ENCODE data around the gene SPHK1. TPM values are rescaled to one million over a fixed set of nuclear protein-coding genes. Genes with fewer than 3 reads are reported as not detected.

The SPHK1 gene
- total RNA-seq, 3 donors from 2014 or later = 16.9 to 22.2 (median 17.4) TPM

GRCh38 chr17:76404976-76405563 lies 20.7 kb downstream of the SPHK1 start:
- H3K27me3 Mint-ChIP-seq (ENCODE audit: low read depth) = no peaks in the 10 kb centered on the region
- H3K9me3 Mint-ChIP-seq = no peaks in the 10 kb centered on the region
- DNase-seq (no peak), ATAC-seq (no peak)
- peaks cover 15% of the 10 kb centered on the region for H3K4me1 Mint-ChIP-seq (ENCODE audit: low read depth)
- no peak overlapping the region for H3K4me3 Mint-ChIP-seq
- H3K36me3 Mint-ChIP-seq (ENCODE audit: insufficient read depth) = peaks cover 26% of the 10 kb centered on the region

DNA sequence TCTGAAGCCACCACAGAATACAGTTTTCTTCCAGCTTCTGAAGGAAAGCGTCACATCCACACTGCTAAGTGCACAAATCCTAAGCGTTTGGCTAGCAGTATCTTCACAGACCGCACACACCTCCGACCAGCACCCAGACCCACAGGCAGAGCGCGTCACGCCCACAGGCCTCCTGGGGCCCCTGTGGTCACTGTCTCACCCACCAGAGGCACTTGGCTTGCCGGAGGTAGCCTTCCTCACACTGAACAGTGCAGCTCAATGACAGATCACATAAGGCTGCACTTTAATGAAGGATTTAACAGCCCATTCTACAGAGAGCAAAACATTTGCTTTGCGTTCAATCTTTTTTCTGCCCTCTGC lies 21.2 kb downstream of the SPHK1 start:
- no peak overlapping the region for H3K4me3 Mint-ChIP-seq
- no peak for DNase-seq
- no peaks in the 10 kb centered on the region for H3K27me3 Mint-ChIP-seq (ENCODE audit: low read depth)
- ATAC-seq = no peak
- H3K9me3 Mint-ChIP-seq = no peaks in the 10 kb centered on the region
- H3K36me3 Mint-ChIP-seq (ENCODE audit: insufficient read depth) = peaks cover 26% of the 10 kb centered on the region
- H3K4me1 Mint-ChIP-seq (ENCODE audit: low read depth) = peaks cover 15% of the 10 kb centered on the region

GRCh38 chr17:76405967-76406647 lies 21.7 kb downstream of the SPHK1 start:
- DNase-seq (no peak), ATAC-seq (no peak)
- no peaks in the 10 kb centered on the region for H3K9me3 Mint-ChIP-seq
- no peak overlapping the region for H3K4me3 Mint-ChIP-seq
- no peaks in the 10 kb centered on the region for H3K27me3 Mint-ChIP-seq (ENCODE audit: low read depth)
- H3K36me3 Mint-ChIP-seq (ENCODE audit: insufficient read depth) = peaks cover 23% of the 10 kb centered on the region
- peaks cover 15% of the 10 kb centered on the region for H3K4me1 Mint-ChIP-seq (ENCODE audit: low read depth)

GRCh38 chr17:76407509-76407908 lies 23.1 kb downstream of the SPHK1 start:
- ATAC-seq = no peak
- Mint-ChIP-seq H3K36me3 (ENCODE audit: insufficient read depth) (peaks cover 12% of the 10 kb centered on the region), H3K9me3 (no peaks in the 10 kb centered on the region), H3K4me1 (ENCODE audit: low read depth) (peaks cover 15% of the 10 kb centered on the region), H3K4me3 (no peak overlapping the region), H3K27me3 (ENCODE audit: low read depth) (no peaks in the 10 kb centered on the region)
- no peak for DNase-seq

DNA sequence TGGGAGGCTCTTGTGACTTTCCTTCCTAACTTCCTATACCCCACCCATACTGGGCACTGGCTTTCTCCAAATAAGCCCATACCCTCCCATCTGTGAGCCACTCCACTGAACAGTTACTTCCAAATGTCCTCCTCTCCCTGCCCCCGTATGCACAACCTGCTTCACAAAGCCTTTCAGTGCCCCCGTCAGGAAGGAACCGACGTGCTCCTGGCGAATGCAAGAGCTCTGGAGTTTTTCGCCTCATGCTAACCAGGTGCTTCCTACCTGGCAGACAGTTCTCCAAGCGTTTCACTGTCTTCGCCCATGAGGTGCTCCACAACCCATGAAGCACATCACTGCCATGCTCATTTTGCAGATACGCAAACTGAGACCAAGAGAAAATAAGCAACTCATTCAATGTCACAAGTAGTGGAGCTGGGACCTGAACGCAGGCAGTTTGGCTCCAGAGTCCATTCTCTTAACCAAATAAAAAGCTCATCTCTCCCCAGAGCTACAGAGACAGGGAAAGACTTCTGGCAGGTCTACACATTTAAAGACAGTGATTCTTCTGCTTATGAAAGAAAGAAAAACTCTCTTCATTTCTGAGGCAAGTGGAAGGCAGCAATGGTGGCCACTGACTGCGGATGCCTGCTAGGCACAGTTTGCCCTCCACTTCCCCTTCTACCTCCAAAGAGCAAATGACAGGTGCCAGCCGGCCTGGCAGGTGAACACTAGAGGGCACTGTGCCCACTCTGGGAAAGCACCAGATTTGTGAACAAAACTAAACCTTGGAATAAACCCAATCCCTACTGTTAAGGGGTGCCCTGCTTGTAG lies 23.8 kb downstream of the SPHK1 start:
- no peak overlapping the region for H3K4me3 Mint-ChIP-seq
- no peaks in the 10 kb centered on the region for H3K27me3 Mint-ChIP-seq (ENCODE audit: low read depth)
- peaks cover 11% of the 10 kb centered on the region for H3K36me3 Mint-ChIP-seq (ENCODE audit: insufficient read depth)
- DNase-seq (peak; percentile 66), ATAC-seq (peak; percentile 78 to 84)
- no peaks in the 10 kb centered on the region for H3K9me3 Mint-ChIP-seq
- H3K4me1 Mint-ChIP-seq (ENCODE audit: low read depth) = peaks cover 15% of the 10 kb centered on the region

DNA sequence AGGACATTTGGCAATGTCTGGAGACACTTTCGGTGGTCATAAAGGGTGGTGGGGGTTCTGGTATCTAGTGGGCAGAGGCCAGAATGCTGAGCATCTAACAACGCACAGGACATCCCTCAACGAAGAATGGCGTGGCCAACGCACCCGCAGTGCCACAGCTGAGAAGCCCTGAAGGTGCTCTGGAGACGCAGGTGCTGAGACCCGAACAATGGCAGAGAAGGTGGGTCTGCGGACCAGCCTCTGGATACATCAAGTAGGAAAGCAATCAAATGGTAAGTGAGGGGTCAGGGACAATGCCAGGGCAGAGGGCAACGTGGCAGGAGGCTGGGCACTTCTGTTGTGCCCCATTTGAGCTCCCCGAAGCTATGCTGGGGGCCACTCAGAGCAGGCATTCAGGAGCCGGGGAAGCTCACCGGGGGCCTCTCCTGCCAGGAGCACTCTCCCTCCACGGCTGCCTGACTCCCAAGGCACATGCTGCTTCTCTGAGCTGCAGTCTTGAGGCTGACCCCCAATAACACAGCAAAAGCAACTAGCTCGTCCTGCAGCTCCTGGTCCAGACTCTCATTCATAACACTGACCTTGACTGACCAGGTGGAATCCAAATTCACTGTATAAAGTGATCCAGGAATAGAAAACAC lies 26.0 kb downstream of the SPHK1 start:
- H3K9me3 Mint-ChIP-seq = no peaks in the 10 kb centered on the region
- peaks cover 11% of the 10 kb centered on the region for H3K4me1 Mint-ChIP-seq (ENCODE audit: low read depth)
- H3K27me3 Mint-ChIP-seq (ENCODE audit: low read depth) = no peaks in the 10 kb centered on the region
- no peaks in the 10 kb centered on the region for H3K36me3 Mint-ChIP-seq (ENCODE audit: insufficient read depth)
- DNase-seq = no peak
- no peak overlapping the region for H3K4me3 Mint-ChIP-seq
- ATAC-seq = no peak

- H3K4me1 Mint-ChIP-seq (ENCODE audit: low read depth) = peaks cover 10% of the 10 kb centered on the region
- H3K4me3 Mint-ChIP-seq = no peak overlapping the region
- DNase-seq = no peak
- H3K9me3 Mint-ChIP-seq = no peaks in the 10 kb centered on the region
- no peaks in the 10 kb centered on the region for H3K27me3 Mint-ChIP-seq (ENCODE audit: low read depth)
- H3K36me3 Mint-ChIP-seq (ENCODE audit: insufficient read depth) = no peaks in the 10 kb centered on the region
- ATAC-seq = no peak
Measured at GRCh38 chr17:76411247-76411646, 26.8 kb downstream of the SPHK1 start.

DNA sequence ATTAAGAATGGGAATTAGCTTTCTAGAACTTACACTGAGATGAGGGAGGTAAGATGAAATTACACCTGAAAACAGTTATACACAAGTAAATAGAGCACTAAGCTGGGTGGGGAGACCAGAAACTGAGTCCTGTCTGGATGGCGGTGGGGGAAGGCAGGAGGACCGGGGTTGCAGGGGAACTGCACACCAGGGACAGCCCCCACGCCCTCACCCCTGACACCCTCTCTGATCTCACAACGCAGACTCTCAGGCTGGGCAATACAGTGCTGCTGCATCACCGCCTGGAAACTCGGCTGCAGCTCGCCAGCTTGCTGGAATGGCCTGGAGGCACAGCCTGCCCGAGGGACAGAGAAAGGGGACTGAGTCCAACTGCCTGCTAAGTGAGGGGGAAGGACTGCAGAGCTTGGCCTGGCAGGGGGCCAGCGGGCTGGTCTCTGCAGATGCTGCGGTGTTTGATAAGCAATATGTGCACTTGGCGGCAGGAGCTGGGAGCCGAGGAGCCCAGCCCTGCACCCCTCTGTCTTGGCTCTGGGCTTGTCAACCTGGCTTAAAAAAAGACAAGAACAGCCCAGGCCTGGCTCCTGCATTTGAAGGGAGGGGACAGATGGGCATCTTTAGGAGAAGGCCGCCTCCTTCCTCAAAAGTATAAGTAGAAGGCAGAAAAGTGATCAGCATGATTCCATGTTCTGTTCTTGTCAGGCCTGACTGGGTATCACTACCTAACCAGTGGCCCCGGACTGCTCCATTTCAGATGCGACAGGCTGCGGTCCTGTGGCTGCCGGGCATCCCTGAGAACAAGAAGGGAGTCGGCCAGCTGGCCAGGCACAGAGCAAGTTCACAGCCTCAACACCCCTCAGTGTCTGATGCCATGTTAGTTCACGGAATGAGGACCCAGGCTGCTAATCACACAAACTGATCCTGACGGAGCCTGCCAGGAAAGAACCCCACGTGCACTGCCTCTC lies 30.2 kb downstream of the SPHK1 start:
- ATAC-seq (no peak), DNase-seq (no peak)
- peaks cover 10% of the 10 kb centered on the region for H3K4me1 Mint-ChIP-seq (ENCODE audit: low read depth)
- peaks cover 8% of the 10 kb centered on the region for H3K36me3 Mint-ChIP-seq (ENCODE audit: insufficient read depth)
- no peak overlapping the region for H3K4me3 Mint-ChIP-seq
- H3K9me3 Mint-ChIP-seq = no peaks in the 10 kb centered on the region
- no peaks in the 10 kb centered on the region for H3K27me3 Mint-ChIP-seq (ENCODE audit: low read depth)

DNA sequence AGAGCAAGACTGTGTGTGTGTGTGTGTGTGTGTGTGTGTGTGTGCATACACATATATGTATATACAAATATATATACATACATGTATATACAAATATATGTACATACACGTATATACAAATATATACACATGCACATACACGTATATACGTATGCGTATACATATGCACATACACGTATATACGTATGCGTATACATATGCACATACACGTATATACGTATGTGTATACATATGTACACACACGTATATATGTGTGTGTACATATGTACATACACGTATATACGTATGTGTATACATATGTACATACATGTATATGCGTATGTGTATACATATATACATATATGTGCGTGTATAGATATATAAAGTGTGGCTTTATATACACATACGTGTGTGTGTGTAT lies 31.4 kb downstream of the SPHK1 start:
- no peak overlapping the region for H3K4me3 Mint-ChIP-seq
- peaks cover 18% of the 10 kb centered on the region for H3K4me1 Mint-ChIP-seq (ENCODE audit: low read depth)
- H3K9me3 Mint-ChIP-seq = no peaks in the 10 kb centered on the region
- DNase-seq (no peak), ATAC-seq (no peak)
- peaks cover 8% of the 10 kb centered on the region for H3K36me3 Mint-ChIP-seq (ENCODE audit: insufficient read depth)
- H3K27me3 Mint-ChIP-seq (ENCODE audit: low read depth) = no peaks in the 10 kb centered on the region

DNA sequence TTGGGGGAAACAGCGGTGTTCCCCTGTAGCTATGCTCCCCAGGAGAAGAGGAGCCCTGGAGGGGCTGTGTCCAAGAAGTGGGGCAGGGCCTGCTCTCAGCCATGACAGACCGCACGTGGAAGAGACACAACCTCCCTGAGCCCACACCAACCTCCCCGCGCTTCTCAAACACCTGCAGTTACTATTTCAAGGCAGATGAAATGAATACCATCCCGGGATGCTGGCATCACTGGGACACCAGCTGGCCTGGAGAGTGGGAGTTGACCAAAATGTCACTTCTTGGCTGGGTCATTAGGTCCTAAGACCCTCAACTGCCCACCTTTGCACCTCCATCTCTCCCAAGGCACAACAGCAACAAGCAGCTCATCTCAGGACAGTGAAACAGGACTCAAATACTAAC lies 32.0 kb downstream of the SPHK1 start:
- ATAC-seq (no peak), DNase-seq (no peak)
- H3K27me3 Mint-ChIP-seq (ENCODE audit: low read depth) = no peaks in the 10 kb centered on the region
- H3K4me1 Mint-ChIP-seq (ENCODE audit: low read depth) = peaks cover 19% of the 10 kb centered on the region
- H3K4me3 Mint-ChIP-seq = no peak overlapping the region
- H3K9me3 Mint-ChIP-seq = no peaks in the 10 kb centered on the region
- peaks cover 8% of the 10 kb centered on the region for H3K36me3 Mint-ChIP-seq (ENCODE audit: insufficient read depth)

- Mint-ChIP-seq H3K4me3 (no peak overlapping the region), H3K27me3 (ENCODE audit: low read depth) (no peaks in the 10 kb centered on the region), H3K36me3 (ENCODE audit: insufficient read depth) (peaks cover 8% of the 10 kb centered on the region), H3K9me3 (no peaks in the 10 kb centered on the region), H3K4me1 (ENCODE audit: low read depth) (peaks cover 19% of the 10 kb centered on the region)
- ATAC-seq (no peak), DNase-seq (no peak)
Measured at GRCh38 chr17:76416899-76417298, 32.5 kb downstream of the SPHK1 start.

GRCh38 chr17:76417499-76418143 lies 33.2 kb downstream of the SPHK1 start:
- Mint-ChIP-seq H3K27me3 (ENCODE audit: low read depth) (no peaks in the 10 kb centered on the region), H3K4me3 (no peak overlapping the region), H3K4me1 (ENCODE audit: low read depth) (peaks cover 19% of the 10 kb centered on the region), H3K9me3 (no peaks in the 10 kb centered on the region), H3K36me3 (ENCODE audit: insufficient read depth) (peaks cover 9% of the 10 kb centered on the region)
- no peak for DNase-seq
- no peak for ATAC-seq

- Mint-ChIP-seq H3K4me3 (no peak overlapping the region), H3K36me3 (ENCODE audit: insufficient read depth) (peaks cover 14% of the 10 kb centered on the region), H3K9me3 (no peaks in the 10 kb centered on the region), H3K4me1 (ENCODE audit: low read depth) (peaks cover 22% of the 10 kb centered on the region), H3K27me3 (ENCODE audit: low read depth) (no peaks in the 10 kb centered on the region)
- no peak for ATAC-seq
- no peak for DNase-seq
Measured at GRCh38 chr17:76419576-76420260, 35.3 kb downstream of the SPHK1 start.
